GM18951 (cell line): Measurements from ENCODE around the gene EPS8L2.

Experiments
- POLR2A ChIP-seq: IDR thresholded peaks from 4 replicates; pipeline ENCODE4 v1.6.1; 2011; ENCODE audit warnings: mild to moderate bottlenecking; ENCODE audit not compliant: insufficient read length, insufficient read depth; ENCODE audit errors: extremely low read depth
- in situ Hi-C: fragments of 300-500 bp; cut with MboI; formaldehyde crosslinking; loops from one replicate; pipeline ENCODE4 v1.12.0; 2022; ENCODE audit warnings: low sequenced_read_pairs, mixed read lengths, inconsistent platforms; ENCODE audit not compliant: unreplicated experiment

Gene EPS8L2

GRCh38 chr11:760236-760635 is 54.2 kb downstream of the EPS8L2 start:
- TF ChIP-seq POLR2A, result no peak
- in situ Hi-C loops, result no loop called here

- no peak for TF ChIP-seq POLR2A
- in situ Hi-C loops, result no loop called here
These were observed 55.6 kb downstream of the EPS8L2 start for GRCh38 chr11:761526-762108.

GRCh38 chr11:762421-763072 is 56.5 kb downstream of the EPS8L2 start:
- no peak for TF ChIP-seq POLR2A
- in situ Hi-C loops, result no loop called here

- TF ChIP-seq POLR2A, result no peak
- in situ Hi-C loops, result no loop called here
These were observed 57.0 kb downstream of the EPS8L2 start for GRCh38 chr11:763073-763463.

- in situ Hi-C loops, result no loop called here
- no peak for TF ChIP-seq POLR2A
These were observed 57.7 kb downstream of the EPS8L2 start for GRCh38 chr11:763549-764321.

GRCh38 chr11:764322-765024 is 58.4 kb downstream of the EPS8L2 start:
- TF ChIP-seq POLR2A, result peak; percentile 14
- in situ Hi-C loops, result no loop called here

GRCh38 chr11:765025-765801 is 59.2 kb downstream of the EPS8L2 start:
- TF ChIP-seq POLR2A, result no peak
- in situ Hi-C loops, result no loop called here

GRCh38 chr11:765802-766091 is 59.7 kb downstream of the EPS8L2 start:
- in situ Hi-C loops, result no loop called here
- no peak for TF ChIP-seq POLR2A

- in situ Hi-C loops, result no loop called here
- TF ChIP-seq POLR2A, result no peak
These were observed 60.3 kb downstream of the EPS8L2 start for GRCh38 chr11:766106-766935.

- in situ Hi-C loops, result no loop called here
- no peak for TF ChIP-seq POLR2A
These were observed 60.8 kb downstream of the EPS8L2 start for GRCh38 chr11:766936-767210.

- in situ Hi-C loops, result no loop called here
- TF ChIP-seq POLR2A, result no peak
These were observed 61.2 kb downstream of the EPS8L2 start for GRCh38 chr11:767238-767637.

GRCh38 chr11:769887-770641 is 64.0 kb downstream of the EPS8L2 start:
- in situ Hi-C loops, result no loop called here
- no peak for TF ChIP-seq POLR2A
